Measurements from ENCODE around the gene FHOD3.
A peak's percentile ranks its signal among the peaks of the same experiment; 100 is the strongest.

The FHOD3 gene

DNA sequence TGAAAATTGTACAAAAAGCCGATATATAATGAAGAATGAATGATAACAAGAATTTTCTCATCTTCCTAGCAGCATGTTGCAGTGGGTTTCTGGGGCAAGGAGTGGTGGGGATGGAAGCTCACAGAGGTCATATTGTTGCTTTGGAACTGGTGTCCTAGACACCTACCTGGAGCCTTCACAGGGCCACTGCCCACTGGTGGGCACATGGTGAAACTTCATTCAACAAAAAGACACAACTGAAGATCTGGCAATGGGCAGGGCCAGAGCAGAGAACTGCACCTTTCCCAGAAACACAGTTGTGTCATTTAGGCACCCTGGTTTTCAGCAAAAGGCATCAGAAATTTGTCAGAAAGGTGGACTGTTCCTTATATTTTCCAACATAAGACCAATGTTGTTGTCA lies 115.3 kb downstream of the FHOD3 start:
- TF ChIP-seq, protein P1, sequence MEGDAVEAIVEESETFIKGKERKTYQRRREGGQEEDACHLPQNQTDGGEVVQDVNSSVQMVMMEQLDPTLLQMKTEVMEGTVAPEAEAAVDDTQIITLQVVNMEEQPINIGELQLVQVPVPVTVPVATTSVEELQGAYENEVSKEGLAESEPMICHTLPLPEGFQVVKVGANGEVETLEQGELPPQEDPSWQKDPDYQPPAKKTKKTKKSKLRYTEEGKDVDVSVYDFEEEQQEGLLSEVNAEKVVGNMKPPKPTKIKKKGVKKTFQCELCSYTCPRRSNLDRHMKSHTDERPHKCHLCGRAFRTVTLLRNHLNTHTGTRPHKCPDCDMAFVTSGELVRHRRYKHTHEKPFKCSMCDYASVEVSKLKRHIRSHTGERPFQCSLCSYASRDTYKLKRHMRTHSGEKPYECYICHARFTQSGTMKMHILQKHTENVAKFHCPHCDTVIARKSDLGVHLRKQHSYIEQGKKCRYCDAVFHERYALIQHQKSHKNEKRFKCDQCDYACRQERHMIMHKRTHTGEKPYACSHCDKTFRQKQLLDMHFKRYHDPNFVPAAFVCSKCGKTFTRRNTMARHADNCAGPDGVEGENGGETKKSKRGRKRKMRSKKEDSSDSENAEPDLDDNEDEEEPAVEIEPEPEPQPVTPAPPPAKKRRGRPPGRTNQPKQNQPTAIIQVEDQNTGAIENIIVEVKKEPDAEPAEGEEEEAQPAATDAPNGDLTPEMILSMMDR (IDR thresholded peaks at IDR 0.05; ENCODE audit: borderline replicate concordance, insufficient read depth, low read depth, low read length), result peak; percentile 61; the same call in 1 of the 2 replicates
- no peak overlapping the region for H3K4me3 ChIP-seq (ENCODE audit: low read depth, low read length)

DNA sequence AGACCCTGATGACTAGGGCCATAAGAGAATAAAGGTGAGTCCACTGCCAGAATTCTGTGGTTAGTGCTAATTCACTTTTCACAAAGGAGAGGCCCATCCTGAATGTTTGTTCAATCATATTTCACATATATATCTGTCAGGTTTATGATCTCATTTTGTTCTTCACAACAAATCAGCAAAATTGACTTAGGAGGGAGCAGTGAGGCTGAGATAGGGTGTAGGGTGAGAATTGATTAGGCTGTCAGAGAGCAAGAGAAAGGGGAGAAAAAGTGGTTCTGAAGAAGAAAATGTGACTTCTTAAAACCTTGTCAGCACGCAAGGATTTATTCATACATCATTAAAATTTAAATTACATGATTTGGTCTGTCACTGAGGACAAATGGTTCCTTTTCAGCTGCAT lies 117.7 kb downstream of the FHOD3 start:
- TF ChIP-seq, protein P1 (IDR thresholded peaks at IDR 0.05; ENCODE audit: borderline replicate concordance, insufficient read depth, low read depth, low read length), result no peak
- H3K4me3 ChIP-seq (ENCODE audit: low read depth, low read length), result no peak overlapping the region

DNA sequence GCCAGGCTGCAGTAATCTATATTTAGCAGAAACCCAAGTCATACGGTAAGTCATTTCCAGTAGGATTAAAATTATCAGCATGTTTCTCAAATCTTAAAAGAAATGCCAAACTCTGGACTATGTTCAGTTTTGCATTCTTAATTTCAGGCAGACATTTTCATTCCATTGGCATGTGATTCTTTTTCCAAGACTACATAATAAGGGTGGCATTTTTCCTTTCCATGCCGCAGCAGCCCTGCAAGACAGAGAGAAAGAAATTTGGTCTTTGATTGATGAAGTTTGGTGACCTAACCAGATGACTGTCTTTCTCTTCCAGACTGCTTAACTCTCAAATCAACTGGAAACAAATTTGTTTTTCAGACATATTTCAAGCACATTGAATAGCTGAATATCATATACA lies 118.1 kb downstream of the FHOD3 start:
- H3K4me3 ChIP-seq (ENCODE audit: low read depth, low read length), result no peak overlapping the region
- TF ChIP-seq, protein P1 (IDR thresholded peaks at IDR 0.05; ENCODE audit: borderline replicate concordance, insufficient read depth, low read depth, low read length), result no peak

DNA sequence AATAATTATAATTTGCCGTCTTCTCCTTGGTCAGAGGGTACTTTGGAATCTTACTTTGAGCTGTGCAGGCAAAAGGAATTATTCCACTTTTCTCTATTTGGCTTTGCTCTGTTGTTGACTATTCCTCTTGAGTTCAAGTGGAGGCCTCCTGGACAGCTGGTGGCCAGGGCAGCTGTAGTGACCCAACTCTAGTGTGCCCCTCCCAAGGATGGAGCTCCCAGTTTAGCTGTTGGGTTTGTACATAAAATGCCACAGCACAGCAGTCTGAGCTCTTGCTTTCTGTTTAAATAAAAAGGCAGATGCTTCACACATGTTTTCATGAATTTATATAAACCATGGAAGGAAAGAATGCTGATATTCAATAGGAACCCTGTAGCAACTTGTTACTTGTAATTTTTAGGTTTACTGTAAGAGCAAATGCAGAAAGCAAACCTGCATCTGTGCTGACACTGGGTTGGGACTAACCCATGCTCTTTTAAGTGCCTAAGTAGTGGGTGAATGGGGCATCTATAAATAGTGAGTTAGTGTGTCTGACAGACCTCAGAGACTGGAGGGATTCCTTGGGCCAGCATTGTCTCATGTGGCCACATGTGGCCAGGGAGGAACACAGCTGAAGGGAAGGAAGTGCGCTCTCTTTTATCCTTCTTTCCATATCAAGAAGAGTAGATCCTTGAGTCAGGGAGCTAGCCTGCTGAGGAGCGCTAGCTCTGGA lies 121.8 kb downstream of the FHOD3 start:
- TF ChIP-seq, protein P1 (IDR thresholded peaks at IDR 0.05; ENCODE audit: borderline replicate concordance, insufficient read depth, low read depth, low read length), result no peak
- H3K4me3 ChIP-seq (ENCODE audit: low read depth, low read length), result no peak overlapping the region

DNA sequence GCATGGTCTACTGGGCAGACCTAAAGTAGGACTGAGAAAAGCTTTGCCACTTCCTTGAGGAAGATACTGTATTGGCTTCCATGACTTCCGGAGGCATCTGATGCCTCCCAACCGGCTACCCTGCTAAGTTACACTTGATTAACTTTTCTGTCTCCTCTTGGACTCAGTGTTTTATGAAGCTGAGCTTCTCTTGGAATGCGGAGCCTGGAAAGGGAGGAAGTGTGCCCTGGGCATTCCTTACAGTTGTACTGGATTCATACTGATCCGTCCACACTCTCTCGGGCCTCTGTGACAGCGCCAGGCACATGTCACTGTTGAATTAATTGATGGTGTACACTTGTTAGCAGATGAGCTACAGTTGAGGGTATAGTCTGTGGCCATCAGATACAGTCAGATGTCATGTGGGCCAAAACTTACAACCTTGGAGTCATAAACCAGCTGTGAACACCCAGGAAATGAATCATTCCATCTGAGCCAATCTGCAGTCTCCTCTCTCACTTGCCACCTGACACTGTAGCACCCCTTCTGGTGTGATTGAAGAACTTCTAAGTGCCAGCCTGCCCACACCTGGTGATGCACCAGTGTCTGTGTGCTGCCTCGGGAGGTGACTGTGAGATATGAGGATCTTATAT lies 122.5 kb downstream of the FHOD3 start:
- TF ChIP-seq, protein P1 (IDR thresholded peaks at IDR 0.05; ENCODE audit: borderline replicate concordance, insufficient read depth, low read depth, low read length), result peak; percentile 35; the same call in 1 of the 2 replicates
- H3K4me3 ChIP-seq (ENCODE audit: low read depth, low read length), result no peak overlapping the region

DNA sequence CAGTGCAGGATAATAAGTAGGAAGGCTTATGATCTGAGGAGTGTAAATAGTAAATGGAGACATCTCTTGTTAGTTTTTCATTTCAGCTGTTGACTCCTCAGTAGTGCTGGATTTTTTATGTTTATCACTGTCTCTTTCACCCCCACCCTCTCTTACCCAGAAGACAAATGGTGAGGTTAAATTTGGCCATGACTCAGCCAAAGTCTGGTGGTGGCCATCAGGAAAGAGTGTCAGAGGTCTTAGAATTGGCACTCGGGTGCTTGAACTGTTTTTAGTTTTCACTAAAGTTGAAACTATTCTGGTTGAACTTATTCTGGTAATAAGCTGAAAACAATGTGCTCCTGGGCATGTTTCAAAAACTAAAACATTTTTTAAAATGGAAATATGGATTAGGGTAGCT lies 123.3 kb downstream of the FHOD3 start:
- no peak overlapping the region for H3K4me3 ChIP-seq (ENCODE audit: low read depth, low read length)
- TF ChIP-seq, protein P1 (IDR thresholded peaks at IDR 0.05; ENCODE audit: borderline replicate concordance, insufficient read depth, low read depth, low read length), result no peak

DNA sequence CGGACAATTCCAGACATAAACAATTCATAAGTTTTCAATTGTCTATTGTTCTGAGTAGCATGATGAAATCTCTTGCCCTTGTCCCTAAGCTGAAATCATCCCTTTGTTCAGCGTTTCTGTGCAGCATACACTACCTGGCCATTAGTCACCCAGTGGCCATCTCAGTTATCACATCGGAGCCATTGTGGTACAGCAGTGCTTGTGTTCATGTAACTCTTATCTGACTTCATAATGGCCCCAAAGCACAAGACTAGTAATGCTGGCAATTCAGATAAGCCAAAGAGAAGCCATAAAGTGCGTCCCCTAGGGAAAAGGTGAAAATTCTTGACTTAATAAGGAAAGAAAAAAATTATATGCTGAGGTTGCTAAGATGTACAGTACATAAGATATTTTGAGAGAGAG lies 127.2 kb downstream of the FHOD3 start:
- no peak overlapping the region for H3K4me3 ChIP-seq (ENCODE audit: low read depth, low read length)
- TF ChIP-seq, protein P1 (IDR thresholded peaks at IDR 0.05; ENCODE audit: borderline replicate concordance, insufficient read depth, low read depth, low read length), result no peak

Data from GM12875 (cell line).